ENCODE results near the gene STX16. TPM values are rescaled to one million over a fixed set of nuclear protein-coding genes. Genes with fewer than 3 reads are reported as not detected.

Gene STX16
- total RNA-seq, 1 donor: 34.1 TPM

DNA sequence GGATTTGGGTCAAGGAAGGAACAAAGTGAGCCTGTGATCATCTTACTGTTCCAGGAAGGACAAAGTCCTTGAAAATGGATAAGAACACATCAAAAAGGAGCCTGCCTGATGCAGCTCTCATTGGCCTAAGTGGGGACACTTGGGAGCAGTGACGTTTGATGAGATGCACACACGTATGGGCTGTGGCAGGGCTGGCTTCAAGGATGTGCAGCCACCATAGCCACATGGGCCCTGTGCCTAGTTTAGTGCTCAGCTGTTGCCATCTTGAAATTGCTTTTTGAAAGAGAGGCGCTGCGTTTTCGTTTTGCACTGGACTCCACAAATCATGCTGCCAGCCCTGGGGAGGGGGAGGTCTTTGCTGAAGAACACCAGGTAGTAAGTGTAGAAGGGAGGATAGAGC, 34.9 kb downstream of the STX16 start:
- no peak for DNase-seq (ENCODE audit: low read depth)
- no peak overlapping the region for H3K4me3 ChIP-seq (ENCODE audit: low read depth, low read length)
- TF ChIP-seq, protein P1, sequence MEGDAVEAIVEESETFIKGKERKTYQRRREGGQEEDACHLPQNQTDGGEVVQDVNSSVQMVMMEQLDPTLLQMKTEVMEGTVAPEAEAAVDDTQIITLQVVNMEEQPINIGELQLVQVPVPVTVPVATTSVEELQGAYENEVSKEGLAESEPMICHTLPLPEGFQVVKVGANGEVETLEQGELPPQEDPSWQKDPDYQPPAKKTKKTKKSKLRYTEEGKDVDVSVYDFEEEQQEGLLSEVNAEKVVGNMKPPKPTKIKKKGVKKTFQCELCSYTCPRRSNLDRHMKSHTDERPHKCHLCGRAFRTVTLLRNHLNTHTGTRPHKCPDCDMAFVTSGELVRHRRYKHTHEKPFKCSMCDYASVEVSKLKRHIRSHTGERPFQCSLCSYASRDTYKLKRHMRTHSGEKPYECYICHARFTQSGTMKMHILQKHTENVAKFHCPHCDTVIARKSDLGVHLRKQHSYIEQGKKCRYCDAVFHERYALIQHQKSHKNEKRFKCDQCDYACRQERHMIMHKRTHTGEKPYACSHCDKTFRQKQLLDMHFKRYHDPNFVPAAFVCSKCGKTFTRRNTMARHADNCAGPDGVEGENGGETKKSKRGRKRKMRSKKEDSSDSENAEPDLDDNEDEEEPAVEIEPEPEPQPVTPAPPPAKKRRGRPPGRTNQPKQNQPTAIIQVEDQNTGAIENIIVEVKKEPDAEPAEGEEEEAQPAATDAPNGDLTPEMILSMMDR (IDR thresholded peaks at IDR 0.05; ENCODE audit: insufficient read depth, low read depth, low read length): no peak

DNA sequence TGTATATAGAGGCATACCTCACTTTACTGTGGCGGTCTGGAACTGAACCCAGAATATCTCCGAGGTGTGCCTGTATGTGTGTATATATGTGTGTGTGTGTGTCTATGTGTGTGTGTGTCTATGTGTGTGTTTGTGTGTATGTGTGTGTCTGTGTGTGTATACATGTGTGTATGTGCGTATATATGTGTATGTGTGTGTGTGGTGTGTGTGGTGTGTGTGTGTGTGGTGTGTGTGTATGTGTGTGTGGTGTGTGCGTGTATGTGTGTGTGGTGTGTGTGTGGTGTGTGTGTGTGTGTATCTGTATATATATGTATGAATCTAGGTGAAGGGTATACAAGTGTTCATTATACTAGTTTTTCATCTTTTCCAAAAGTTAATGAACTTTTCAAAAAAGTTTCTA, 37.3 kb downstream of the STX16 start:
- no peak for DNase-seq (ENCODE audit: low read depth)
- TF ChIP-seq, protein P1 (IDR thresholded peaks at IDR 0.05; ENCODE audit: insufficient read depth, low read depth, low read length): no peak

DNA sequence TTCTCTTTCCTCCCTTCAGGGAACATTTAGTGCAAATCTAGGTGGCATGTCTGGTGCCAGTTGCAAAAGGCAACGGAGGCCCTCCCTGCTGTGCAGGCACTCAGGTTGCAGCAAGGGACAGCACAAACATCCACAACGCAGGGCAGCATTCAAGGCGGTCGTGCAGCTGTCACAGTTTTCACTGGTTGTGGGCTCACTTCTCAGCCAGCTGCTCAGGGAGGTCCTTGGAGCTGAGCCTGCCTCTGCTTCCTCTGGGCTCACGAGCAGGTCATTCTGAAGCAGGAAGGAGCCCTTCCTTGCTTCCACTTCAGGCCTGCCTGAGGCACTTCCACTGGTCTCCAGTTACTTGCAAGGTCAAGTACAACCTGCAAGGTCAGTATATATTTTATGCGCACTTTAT, 37.8 kb downstream of the STX16 start:
- peak; percentile 17 for DNase-seq (ENCODE audit: low read depth)
- TF ChIP-seq, protein P1 (IDR thresholded peaks at IDR 0.05; ENCODE audit: insufficient read depth, low read depth, low read length): no peak

More for the DNA sequence above, 37.3 kb downstream of the STX16 start:
- no peak overlapping the region for H3K4me3 ChIP-seq (ENCODE audit: low read depth, low read length)

DNA sequence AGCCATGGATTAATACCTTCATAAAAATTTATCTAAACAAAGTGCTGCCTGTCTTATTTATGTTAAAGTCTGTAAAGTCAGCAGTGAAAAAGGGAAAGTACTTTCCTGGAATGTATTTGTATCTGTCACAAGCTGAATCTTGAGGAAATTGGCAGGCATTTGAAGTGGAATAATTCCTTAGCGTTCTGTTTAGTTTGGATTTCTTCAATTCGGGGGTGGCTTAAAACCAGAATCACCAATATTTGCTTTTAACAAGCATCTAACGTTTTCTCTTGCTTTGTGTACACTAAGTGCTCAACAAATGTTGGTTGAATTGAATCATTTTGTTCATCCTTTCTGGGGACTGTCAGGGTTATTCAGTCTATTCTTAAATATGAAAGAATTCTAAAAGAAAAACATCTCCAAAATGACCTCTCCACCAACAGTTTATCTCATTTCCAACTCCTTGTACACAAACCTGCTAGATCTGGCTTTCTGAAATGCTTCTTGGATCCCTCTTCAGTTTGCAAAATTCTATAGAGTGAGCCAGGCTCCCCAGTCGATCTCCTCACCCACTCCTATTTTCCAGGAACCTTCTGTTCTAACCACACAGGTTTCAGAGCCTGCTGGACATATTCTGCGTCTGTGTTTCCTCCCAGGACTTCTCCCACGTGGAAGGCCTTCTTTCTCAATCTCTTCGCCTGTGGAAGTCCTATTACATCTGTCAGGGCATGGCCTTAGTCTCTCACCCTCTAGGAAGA, 39.5 kb downstream of the STX16 start:
- peak; percentile 96 for DNase-seq (ENCODE audit: low read depth)
- TF ChIP-seq, protein P1 (IDR thresholded peaks at IDR 0.05; ENCODE audit: insufficient read depth, low read depth, low read length): no peak
- no peak overlapping the region for H3K4me3 ChIP-seq (ENCODE audit: low read depth, low read length)

More for the DNA sequence above, 37.8 kb downstream of the STX16 start:
- H3K4me3 ChIP-seq (ENCODE audit: low read depth, low read length): no peak overlapping the region

DNA sequence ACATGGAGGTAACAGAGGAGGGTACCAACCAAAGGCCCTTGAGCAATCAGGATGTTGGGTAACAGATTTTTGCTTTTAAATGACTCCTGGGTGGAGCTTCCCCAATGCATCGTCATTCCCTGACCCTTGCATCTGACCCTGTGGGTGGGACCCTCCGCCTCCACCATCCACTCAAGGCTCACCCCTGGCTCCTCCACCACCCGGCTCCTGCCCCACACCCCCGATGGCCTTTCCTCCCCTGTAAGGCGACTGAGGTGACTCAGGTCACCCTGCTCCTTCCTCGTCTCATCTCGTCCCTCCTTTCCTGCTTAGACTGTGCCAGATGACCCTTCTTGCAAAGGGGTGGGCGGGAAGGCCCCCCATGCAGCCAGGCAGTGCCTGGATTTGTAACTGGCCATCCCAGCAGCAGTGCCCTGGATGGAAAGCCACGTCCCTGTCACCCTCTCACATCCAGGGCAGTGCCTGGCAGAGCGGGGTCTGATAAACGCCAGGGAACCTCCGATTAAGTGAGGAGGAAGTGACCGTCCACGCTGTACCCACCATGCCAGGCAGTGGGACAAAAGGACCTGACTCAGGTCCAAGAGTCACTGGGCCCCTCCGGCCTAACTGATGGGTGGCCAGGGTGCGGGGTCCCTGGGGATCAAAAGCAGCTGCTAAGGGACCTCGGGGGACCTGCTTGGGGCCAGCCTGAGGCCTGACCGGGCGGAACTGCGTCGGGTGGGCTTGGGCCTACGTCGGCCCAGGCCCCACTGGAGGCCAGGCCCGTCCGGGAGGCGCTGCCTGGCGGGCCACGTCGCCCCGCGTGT, 40.9 kb downstream of the STX16 start:
- no peak overlapping the region for H3K4me3 ChIP-seq (ENCODE audit: low read depth, low read length)
- peak; percentile 78 for DNase-seq (ENCODE audit: low read depth)

DNA sequence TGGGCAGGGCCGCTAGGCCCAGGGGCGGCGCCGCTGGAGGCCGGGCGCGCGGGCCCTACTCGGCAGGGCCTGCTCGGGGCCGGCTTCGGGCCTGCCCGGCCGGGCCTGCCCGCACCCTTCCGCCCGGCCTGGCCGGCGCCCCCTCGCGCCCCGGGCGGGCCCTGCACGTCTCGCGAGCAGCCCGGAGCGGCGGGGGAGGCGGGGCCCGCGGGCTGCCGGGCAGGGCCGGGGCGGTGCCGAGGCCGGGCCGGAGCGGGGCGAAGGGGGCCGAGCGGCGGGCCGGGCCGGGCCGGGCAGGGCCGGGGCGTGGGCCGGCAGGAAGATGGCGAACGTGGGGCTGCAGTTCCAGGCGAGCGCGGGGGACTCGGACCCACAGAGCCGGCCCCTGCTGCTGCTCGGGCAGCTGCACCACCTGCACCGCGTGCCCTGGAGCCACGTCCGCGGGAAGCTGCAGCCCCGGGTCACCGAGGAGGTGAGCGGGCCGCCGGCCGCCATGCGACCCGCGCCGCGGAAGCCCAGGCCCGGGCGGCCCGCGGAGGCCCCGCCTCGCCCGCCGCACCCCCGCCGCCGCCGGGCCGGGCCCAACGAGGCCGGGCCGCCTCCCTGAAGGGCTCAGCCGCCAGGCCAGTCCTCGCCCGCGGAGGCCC, 41.6 kb downstream of the STX16 start, which contains the start of gene NPEPL1:
NPEPL1 (plus strand) TSS at position 222 of the 647 bp plus-strand sequence; CDS start at position 323, 101 bp downstream.
- peak; percentile 78 for DNase-seq (ENCODE audit: low read depth)
- TF ChIP-seq, protein P1 (IDR thresholded peaks at IDR 0.05; ENCODE audit: insufficient read depth, low read depth, low read length): peak; percentile 7
- H3K4me3 ChIP-seq (ENCODE audit: low read depth, low read length): peak within 1 kb of the TSS; percentile 52

More for the DNA sequence above, 40.9 kb downstream of the STX16 start:
- TF ChIP-seq, protein P1 (IDR thresholded peaks at IDR 0.05; ENCODE audit: insufficient read depth, low read depth, low read length): no peak
